HFF-Myc (cell line): Measurements from ENCODE around the gene ME3.

Source experiments
- DNase-seq: peaks from one replicate; pipeline ENCODE4 v3.0.0-alpha.2; 2011; ENCODE audit warnings: low read depth; ENCODE audit errors: extremely low read depth
- H3K4me3 ChIP-seq: replicated peaks from 2 replicates; pipeline ENCODE4 v1.5.1; 2011; ENCODE audit warnings: low read depth, mild to moderate bottlenecking, control low read depth, low read length
- TF ChIP-seq, protein P1 (sequence below): IDR thresholded peaks from 2 replicates; pipeline ENCODE4 v1.5.1; 2012; ENCODE audit warnings: mild to moderate bottlenecking, low read depth, low read length, control low read depth; ENCODE audit errors: missing control alignments

Gene ME3

DNA sequence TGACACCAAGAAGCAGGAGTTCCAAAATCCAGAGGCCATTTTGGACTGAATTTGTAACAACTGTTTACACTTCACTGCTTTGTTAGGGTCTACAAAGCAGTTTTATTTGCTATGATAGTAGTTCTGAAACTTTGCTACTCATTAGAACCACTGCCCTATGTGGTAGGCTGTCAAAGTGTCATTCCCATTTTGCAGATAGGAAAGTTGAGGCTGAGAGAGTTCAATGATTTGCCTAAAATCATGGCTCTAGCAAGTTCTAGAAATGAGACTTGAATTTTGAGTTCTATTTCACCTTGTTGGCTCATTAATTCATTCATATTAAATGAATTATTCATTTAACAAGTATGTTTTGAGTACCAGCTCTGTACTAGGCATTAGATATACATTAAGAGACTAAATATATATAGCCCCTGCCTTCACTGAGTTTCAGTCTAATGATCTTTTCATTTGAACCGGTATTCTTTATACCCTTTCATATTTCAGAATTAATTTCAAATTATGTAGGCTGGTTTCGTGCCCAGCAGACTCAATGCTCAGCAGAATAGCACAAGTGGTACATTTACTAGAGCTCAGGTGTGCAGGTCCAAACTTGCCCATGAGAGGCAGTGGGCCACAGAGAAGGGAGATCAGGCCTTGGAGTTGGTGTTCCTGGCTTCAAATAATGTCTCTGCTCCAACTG is 93.5 kb downstream of the ME3 start:
- DNase-seq = no peak
- no peak overlapping the region for H3K4me3 ChIP-seq
- TF ChIP-seq, protein P1, sequence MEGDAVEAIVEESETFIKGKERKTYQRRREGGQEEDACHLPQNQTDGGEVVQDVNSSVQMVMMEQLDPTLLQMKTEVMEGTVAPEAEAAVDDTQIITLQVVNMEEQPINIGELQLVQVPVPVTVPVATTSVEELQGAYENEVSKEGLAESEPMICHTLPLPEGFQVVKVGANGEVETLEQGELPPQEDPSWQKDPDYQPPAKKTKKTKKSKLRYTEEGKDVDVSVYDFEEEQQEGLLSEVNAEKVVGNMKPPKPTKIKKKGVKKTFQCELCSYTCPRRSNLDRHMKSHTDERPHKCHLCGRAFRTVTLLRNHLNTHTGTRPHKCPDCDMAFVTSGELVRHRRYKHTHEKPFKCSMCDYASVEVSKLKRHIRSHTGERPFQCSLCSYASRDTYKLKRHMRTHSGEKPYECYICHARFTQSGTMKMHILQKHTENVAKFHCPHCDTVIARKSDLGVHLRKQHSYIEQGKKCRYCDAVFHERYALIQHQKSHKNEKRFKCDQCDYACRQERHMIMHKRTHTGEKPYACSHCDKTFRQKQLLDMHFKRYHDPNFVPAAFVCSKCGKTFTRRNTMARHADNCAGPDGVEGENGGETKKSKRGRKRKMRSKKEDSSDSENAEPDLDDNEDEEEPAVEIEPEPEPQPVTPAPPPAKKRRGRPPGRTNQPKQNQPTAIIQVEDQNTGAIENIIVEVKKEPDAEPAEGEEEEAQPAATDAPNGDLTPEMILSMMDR = no peak

DNA sequence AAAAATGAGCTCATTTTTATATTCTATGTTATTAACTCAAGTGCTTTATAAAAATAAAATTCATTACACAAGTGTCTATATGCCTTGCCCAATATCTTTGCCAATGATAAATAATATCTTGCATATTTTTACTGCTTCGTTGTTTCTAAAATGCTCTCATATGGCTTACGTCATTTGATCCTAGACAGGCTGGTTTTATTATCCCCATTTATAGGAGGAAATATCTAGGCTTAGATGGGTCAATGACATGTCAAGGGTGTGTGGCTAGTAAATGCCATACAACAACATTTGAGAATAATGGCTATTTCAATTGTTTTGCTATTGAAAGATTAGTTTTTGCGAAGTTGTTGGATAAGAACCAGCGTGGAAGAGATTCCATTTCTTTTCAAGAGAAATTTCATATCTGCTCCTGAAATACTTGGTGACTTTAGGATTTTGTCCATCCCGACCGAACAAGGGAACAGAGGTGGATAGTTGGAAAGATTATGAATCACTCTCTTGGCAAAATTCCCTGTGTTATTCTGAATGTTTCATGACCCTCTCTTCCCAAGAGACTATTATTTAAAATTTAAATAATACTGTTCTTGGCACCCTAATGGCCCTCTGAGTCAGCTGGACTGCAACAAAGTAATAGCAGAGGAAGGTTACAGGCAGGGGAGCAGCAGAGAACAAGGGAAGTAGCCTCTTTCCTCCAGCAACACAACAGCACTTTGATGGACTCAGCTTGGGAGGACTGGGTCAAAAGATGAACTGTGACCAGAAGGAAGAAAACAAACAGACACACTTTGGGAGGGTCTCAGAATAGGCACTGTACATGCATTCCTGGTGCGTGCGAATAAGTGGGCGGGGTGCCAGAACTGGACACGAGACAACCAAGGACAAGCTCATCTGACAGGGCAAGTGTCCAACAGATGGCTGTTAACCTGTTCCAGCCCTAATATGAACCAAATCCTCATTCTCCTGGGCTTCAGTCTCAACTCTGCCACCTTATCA is 94.5 kb downstream of the ME3 start:
- no peak overlapping the region for H3K4me3 ChIP-seq
- TF ChIP-seq, protein P1 = no peak
- DNase-seq = peak; percentile 62

DNA sequence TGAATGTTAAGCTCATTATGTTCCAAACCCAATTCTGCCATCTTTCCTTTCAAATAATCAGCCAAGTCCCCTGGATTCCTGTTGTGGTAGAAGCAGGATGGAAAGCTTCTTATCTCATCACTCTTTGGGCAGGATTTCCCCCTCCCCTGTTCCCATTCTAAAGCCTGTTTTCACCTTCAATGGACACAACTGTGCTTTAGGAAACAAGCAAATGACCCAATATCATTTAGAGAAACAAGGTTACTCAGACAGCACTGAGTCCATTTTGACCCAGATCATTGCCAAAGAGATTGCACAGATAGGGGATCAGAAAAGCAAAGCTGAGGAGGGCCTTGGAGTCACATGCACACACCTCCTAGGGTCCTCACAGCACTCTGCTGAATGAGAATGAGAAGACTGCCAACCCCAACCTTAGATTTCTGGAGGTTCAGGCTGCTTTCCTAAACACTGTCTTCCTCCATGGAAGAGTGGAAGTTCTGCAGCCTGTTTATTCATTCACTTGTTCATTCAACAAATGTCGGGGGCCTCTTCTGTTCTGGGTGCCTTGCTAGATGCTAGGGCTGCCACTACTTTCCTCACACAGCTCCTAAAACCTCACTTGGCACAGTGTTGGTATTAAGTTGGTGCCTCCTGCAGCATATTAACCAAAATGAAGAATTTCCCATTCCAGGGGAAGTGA is 95.3 kb downstream of the ME3 start:
- TF ChIP-seq, protein P1 = no peak
- no peak overlapping the region for H3K4me3 ChIP-seq
- DNase-seq = no peak

DNA sequence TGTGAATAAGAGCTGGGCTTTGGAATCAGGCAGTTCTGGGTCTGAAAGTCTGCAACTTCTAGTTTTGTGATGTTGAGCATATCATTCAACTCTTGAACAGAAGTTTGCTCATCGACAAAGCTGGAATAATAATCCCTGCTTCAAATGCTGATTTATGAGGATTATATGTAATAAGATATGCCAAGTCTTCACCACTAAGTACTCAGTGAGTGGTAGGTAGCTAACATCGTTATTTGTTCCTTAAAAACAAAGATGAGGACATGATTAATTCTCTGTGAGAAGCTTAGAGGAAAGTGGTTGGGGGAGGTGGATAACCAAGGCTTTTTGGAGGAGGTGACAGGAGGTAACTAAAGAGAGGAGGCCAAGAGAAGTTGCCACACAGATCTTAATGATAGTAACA is 96.5 kb downstream of the ME3 start:
- no peak overlapping the region for H3K4me3 ChIP-seq
- TF ChIP-seq, protein P1 = no peak
- DNase-seq = no peak

DNA sequence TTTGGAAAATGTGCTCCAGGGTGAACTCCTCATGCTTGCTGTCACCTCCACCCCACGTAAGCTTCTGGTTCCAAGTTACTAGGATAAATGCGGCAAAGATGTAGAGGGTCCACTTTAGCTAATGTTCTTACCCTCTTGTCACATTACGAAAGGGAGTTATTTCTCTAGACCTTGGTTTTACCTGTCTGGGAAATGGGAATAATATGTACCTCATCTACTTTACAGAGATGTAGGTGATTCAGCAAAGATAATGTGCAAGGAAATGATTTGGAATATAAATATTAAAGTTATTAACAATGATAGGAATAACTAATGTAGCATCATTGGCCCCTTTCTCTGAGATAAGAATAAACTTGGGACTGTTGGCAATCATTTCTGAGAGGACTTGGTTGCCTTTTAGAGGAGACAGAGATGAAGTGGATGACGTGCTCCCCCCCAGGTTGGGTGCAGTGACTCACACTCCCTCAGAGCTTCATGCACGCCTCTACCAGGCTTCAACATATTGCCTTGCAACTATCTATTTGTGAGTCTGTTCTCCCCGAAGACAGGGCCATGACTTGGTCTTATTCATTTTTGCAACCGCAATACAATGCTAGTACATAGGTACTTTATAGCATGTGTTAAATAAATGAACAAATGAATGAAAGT is 97.1 kb downstream of the ME3 start:
- no peak overlapping the region for H3K4me3 ChIP-seq
- no peak for DNase-seq
- TF ChIP-seq, protein P1 = no peak

DNA sequence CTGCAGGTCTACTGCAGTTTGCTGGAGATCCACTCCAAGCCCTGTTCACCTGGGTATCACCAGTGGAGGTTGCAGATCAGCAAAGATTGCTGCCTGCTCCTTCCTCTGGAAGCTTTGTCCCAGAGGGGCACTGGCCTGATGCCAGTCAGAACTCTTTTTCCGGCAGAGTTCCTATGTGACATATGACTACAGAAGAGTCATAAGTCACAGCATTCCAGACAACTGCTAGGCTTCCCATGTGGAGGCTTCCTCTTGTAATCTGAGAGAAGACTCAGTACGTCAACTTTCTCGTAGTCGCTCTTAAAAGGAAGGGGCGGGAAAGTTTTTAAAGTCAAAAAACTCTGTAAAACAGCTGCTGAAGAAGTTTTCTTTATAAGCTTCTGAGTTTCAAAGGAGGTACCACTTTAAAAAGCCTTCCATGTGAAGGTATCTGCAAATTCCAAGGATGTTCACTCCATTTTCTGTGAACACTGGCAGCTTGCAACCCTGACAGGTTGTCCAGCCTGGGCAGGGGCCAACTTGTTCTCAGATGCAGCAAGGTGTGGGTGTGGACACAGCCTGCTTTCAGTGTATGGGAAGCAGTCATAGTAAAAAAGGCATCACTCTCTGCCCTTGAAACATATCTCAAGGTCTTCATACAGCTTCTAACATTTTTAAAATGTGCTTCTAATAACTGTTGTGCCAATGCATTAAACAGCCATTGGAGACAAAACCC is 97.8 kb downstream of the ME3 start:
- TF ChIP-seq, protein P1 = no peak
- H3K4me3 ChIP-seq = no peak overlapping the region
- DNase-seq = no peak
